SK-MEL-5 (cell line): ENCODE results near the gene RETREG3. TPM values are rescaled to one million over a fixed set of nuclear protein-coding genes. Genes with fewer than 3 reads are reported as not detected.
"Not testable (repeated sequence)": the region's sequence is repeated elsewhere in the genome, so short reads cannot be mapped to it uniquely, and the experiment has no call there.

Experiments used
- DNase-seq: peaks from one replicate; pipeline ENCODE4 v3.0.0-alpha.2; 2016; ENCODE audit warnings: low read depth, low spot score
- in situ Hi-C: cut with HindIII; loops from 2 replicates; pipeline ENCODE4 v1.10.0; 2016; ENCODE audit warnings: low sequenced_read_pairs, high pct_unique_total_duplicates, low pct_unique_long_range_greater_than_20kb
- polyA plus RNA-seq, 2 experiments: library from polyadenylated mRNA; depleted of rRNA; stranded (reverse); fragments of >200 nt; gene quantifications; 2 replicates each; pipeline ENCODE4 v1.2.3, GENCODE V29; 2015
- total RNA-seq: library from RNA; depleted of rRNA; stranded (reverse); fragments of >200 nt; shearing (Covaris generic); gene quantifications from 2 replicates; pipeline ENCODE4 v1.2.3, GENCODE V29; 2014; rRNA removed

Gene RETREG3
- 55.6 and 56.3 TPM in 2 replicates for total RNA-seq
- 41.5 and 74.6 TPM in 2 replicates for polyA plus RNA-seq (2015; cell fraction: cytosol; rRNA removed)
- 36.5 and 40.6 TPM in 2 replicates for polyA plus RNA-seq (2015; cell fraction: nucleus; rRNA removed)

GRCh38 chr17:42609182-42609813 is at the start of gene RETREG3, which contains the start of gene TUBG1:
RETREG3 (minus strand) TSS chr17:42609374; CDS start chr17:42609324, 50 bp downstream.
TUBG1 (plus strand) TSS chr17:42609683; CDS start chr17:42609738, 55 bp downstream.
- peak; percentile 99 for DNase-seq
- in situ Hi-C loops: no loop called here

DNA sequence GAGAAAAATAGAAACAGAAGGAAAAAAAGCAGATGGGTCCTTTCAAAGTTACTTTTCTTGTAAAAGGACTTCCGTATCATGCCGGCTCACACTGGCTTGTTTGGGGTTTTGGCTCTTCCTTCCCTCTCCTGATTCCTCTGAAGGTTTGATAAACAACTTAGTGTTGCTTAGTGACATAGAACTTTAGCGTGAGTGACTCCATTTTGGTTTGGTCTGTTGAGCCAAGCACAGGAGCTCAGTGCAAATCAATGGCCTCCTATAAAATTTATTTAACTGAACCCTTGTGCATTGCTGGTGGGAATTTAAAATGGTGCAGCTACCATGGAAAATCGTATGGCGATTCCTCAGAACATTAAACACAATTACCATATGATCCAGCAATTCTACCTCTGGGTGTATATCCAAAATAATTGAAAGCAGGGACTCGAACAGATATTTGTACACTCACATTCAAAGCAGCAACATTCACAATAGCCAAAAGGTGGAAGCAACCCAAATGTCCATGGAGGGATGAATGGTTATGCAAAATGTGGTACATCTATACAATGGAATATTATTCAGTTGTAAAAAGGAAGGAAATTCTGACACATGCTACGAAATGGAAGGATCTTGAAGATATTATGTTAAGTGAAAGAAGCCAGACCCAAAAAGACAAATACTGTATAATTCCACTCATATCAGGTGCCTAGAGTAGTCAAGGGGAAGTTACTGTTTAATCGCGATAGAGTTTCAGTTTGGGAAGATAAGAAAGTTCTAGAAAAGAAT is 48.8 kb upstream of the RETREG3 start:
- in situ Hi-C loops: no loop called here
- DNase-seq: no peak

DNA sequence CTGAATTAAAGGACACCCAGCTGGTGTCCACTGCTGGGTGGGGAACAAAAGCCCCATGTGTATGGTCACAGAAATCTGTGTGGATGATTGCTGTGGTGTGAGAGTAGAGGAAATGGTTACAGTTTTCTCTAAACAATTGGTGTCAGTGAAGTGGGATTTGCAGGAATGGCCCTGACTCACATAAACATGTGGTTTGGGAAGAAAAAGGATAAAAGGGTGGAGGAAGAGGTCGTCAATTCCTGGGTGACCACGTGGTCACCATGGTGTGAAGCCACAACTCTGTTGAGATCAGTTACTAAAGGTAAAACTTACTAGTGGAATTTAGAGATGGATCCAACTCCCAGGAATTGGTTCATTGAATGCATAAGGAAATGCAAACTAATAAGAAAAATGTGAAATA is 46.4 kb upstream of the RETREG3 start:
- DNase-seq: no peak
- in situ Hi-C loops: no loop called here

DNA sequence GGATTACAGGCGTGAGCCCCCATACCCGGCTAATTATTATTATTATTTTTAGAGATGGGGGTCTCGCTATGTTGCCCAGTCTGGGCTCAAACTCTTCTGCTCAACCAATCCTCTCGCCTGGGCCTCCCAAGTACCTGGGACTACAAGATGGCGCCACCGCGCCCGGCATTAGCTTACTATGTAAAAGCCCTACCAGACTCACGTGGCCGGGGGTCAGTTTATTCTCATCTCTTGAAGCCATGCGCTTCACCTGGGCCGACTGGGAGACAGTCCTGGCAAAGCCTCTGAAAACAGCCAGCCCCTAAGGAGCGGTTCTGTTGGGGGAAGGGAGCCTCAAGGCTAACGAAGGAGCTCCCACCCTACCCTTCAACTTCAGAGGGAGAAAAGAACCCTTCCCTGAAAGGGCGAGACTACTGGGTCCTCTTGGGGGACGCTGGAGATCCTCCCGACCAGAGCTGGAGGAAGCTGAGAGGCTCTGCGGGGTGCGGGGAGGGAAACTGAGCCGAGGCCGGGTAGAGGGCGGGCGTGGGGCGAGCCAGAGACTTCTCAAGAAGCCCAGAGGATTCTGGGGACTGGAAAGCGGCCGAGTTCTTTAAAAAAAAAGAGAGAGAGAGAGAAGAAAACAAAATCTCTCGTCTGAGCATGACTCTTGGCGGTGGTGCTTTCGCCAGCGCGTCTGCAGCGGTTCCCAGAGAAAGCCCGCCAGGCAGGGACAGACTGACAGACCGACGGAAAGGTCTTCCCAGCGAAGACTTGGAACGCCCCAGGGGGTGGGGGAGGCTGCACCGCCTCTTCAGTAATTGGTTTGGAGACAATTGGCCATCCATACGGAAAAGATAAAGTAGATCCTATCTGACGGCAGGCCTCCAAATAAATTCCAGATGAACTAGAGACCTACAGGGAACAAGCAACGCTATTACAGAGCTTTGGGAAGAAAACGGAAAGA is 44.3 kb upstream of the RETREG3 start:
- DNase-seq: peak; percentile 43
- in situ Hi-C loops: no loop called here

DNA sequence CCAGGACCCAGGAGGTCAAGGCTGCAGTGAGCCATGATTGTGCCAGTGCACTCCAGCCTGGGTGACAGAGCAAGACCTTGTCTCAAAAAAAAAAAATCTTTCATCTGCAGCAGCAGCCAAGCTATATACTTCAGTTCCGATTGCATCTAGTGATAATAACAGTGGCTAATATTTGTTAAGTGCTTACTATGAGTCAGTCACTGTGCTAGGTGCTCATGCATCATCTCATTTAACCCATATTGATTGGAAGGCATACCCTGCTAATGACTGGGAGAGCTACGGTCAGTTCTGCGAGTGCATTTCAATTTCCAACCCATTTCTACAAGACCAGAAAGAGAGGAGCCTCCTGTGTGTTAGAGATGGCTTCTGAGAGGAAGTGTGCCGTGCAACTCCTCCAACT is 42.2 kb upstream of the RETREG3 start:
- in situ Hi-C loops: no loop called here

GRCh38 chr17:42647778-42648177 is 38.6 kb upstream of the RETREG3 start:
- DNase-seq: no peak
- in situ Hi-C loops: no loop called here

More for the DNA sequence above, 42.2 kb upstream of the RETREG3 start:
- DNase-seq: no peak

DNA sequence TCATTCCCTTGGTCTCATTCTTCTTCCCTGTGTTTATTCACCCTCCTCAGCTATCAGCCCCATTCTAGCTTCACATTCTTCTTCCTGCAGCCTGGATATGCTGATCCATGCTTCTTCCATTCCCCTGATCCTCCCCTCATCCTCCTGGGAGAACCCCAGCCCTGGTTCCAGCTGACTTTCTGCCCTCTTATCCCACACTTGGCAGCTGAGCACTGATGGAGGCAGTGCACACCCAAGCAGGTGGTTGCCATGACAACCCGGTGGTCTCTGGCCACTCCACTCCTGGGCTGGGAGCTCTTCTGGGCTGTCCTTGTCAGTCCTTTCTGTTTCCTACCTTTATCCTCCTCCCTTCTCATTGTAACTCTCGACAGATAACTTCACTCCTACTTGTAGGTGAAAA is 33.2 kb upstream of the RETREG3 start:
- DNase-seq: no peak
- in situ Hi-C loops: no loop called here

GRCh38 chr17:42640121-42640520 is 30.9 kb upstream of the RETREG3 start:
- in situ Hi-C loops: no loop called here
- DNase-seq: no peak

DNA sequence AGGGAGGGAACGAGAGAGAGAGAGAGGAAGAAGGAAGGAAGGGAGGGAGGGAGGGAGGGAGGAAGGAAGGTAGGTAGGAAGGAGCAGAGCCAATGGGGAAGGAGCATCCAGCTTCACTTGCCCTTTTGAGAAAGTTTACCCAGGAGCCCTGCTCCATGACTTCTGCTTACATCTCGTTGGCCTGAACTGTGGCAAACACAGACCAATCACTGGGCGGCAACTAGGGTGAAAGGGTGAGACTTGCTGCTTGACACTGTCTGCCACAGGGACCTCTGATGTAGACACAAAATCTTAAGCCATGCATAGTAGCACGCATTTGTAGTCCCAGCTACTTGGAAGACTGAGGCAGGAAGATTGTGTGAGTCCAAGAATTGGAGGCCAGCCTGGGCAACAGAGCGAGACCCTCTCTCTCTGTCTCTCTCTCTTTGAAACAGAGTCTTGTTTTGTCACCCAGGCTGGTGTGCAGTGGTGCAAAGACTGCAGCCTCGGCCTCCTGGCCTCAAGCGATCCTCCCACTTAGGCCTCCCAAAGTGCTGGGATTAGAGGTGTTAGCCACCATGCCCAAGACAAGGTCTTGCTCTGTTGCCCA is 30.4 kb upstream of the RETREG3 start:
- in situ Hi-C loops: no loop called here
- no peak for DNase-seq

DNA sequence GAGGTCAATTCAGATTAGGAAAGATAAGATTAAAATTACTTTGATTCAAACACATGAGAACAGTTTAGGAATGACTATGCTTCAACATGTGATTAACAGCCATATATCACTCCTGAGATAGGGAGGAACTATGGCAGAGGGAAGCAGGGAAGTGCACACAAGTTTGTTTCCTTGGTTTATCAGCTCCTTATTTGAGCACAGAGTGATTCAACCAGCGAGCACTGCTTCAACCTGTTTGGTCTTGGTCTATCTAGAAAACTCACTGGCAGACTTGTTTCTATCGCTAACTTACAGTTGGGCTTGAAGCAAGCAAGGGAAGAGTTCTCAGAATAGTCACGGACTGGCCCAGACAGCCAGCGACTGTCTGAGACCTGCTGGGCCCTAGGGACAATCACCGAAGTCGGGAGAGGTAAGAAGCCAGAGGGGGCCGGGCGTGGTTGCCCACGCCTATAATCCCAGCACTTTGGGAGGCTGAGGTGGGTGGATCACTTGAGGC is 23.8 kb upstream of the RETREG3 start:
- in situ Hi-C loops: no loop called here
- no peak for DNase-seq

- no peak for DNase-seq
- in situ Hi-C loops: no loop called here
Measured at GRCh38 chr17:42629411-42630009, 20.3 kb upstream of the RETREG3 start.

DNA sequence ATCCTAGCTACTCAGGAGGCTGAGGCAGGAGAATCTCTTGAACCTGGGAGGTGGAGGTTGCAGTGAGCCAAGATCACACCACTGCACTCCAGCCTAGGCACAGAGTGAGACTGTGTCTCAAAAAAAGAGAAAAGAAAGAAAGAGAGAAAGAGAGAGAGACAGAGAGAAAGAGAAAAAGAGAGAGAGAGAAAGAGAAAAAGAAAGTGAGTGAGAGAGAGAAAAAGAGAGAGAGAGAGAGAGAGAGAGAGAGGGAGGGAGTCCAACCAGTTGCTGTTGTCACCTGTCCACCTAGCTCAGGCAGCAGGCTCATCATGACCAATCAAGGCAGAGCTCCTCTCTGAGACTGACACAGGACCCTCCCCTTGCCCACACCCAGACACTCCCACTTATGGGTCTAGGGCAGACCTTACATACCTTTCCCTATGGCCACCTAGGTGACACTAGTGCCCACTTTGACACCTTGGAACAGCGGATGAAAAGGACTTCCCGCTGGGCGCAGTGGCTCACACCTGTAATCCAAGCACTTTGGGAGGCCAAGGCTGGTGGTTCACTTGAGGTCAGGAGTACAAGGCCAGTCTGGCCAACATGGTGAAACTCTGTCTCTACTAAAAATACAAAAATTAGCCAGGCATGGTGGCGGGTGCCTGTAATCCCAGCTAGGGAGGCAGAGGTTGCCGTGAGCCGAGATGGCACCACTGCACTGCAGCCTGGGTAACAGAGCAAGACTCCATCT is 18.0 kb upstream of the RETREG3 start:
- DNase-seq, in situ Hi-C loops: not testable (repeated sequence)

DNA sequence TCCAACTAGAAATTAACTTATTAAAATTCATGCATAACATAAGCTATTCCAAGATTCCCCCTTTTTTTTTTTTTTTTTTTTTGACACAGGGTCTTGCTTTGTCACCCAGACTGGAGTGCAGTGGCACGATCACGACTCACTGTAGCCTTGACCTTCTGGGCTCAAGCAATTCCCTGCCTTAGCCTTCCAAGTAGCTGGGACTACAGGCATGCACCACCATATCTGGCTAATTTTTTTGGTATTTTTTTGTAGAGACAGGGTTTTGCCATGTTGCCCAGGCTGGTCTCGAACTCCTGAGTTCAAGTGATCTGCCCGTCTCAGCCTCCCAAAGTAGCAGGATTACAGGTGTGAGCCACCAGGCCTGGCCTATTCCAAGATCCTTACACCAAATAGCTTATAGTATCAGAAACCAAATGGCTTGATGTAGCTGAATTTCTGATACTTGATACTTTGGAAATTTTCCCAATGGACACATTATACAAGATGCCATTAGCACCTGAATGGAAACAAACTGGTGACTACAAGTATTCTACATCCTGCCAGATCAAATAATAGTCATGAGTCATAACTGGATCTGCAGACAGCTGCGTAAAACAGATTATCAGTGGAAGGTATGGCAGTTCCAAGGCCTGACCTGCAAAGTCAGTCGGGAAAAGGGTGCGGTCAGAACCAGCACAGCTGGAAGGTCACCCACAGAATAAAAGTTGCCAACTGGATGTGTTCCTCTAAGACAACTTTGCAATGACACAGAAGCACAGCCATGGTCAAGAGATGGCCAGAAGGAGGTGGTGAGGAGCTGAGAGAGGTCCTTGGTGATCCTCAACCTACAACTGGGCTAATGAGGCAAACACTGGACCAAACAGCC is 14.8 kb upstream of the RETREG3 start:
- in situ Hi-C loops: no loop called here
- DNase-seq: peak; percentile 42

- DNase-seq: no peak
- in situ Hi-C loops: no loop called here
Measured at GRCh38 chr17:42623271-42623670, 14.1 kb upstream of the RETREG3 start.

DNA sequence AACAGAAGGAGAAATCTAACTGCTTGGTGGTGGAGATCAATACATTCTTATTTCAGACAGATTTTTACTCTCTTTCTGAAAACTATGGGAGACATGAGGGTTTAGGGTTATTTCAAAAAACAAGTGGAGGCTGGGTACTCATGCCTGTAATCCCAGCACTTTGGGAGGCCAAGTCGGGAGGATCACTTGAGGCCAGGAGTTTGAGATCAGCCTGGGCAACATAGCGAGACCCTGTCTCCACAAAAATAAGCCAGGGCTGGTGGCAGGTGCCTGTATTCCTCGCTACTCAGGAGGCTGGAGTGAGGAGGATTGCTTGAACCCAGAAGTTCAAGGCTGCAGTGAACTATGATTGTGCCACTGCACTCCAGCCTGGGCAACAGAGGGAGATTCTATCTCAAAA is 12.8 kb upstream of the RETREG3 start:
- in situ Hi-C loops: not testable (repeated sequence)

More for the DNA sequence above, 12.8 kb upstream of the RETREG3 start:
- DNase-seq: not testable (repeated sequence)
